Stimulated activated CD8-positive, alpha-beta memory T cell treated with anti-CD3 and anti-CD28 coated beads, Interleukin-4, amount 100 ng/mL, for 1 hour (primary cell): ENCODE results near the gene SYCP3.
"Not testable (repeated sequence)": the region's sequence is repeated elsewhere in the genome, so short reads cannot be mapped to it uniquely, and the experiment has no call there.

Experiments
- DNase-seq, 2 donors: peaks; one replicate each; pipeline ENCODE4 v3.0.0-alpha.2; 2020; ENCODE audit warnings: low read depth in 2 of 2, low spot score in 1 of 2

SYCP3 gene

DNA sequence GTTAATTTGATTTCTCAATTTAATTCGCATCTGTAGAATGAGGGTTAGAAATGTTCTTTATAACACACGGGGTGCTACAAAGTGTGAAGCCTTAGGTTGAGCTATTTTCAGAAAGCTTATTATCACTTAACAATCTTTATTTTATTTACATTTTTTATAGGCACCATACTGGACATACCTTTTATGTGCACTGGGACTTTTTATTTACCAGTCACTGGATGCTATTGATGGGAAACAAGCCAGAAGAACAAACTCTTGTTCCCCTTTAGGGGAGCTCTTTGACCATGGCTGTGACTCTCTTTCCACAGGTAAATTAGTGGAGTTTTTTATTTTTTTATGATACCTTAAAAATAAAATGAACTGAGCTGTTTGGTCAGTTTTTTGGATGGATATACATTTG lies 25.3 kb downstream of the SYCP3 start:
- DNase-seq: no peak

- DNase-seq: no peak
Observed at GRCh38 chr12:101713059-101713682, 26.1 kb downstream of the SYCP3 start.

- DNase-seq: no peak
Observed at GRCh38 chr12:101710288-101710687, 29.0 kb downstream of the SYCP3 start.

DNA sequence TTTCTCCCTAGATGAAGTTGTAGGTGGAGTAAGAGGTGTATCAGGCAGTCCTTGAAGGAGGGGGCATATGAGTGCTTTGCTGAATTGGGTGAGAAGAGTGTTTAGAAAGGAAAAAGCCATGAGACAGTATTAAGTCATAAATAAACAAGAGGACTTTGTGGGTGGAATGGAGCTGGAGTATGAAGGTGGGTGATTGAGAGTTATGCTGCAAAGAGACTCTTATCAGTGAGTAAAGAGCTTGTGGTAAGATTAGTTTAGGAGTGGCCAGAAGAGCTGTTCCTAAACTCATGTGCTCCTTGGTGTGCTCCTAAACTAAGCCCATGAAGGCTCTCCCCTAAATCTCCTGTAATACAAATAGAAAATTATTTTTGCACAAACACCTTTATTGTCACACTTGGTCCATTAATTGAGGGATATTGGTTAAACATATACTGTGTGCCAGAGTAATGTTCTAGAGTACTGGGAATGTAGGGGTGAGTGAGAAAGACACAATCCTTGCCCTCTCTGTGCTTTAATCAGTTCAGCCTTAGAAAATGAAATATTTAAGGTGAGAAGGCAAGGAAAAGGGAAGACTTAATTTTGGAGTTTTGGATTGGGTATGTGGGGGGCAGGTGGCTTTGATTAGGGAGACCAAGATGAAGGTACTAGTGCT lies 32.0 kb downstream of the SYCP3 start:
- no peak for DNase-seq

- DNase-seq: no peak
Observed at GRCh38 chr12:101706403-101706802, 32.9 kb downstream of the SYCP3 start.

DNA sequence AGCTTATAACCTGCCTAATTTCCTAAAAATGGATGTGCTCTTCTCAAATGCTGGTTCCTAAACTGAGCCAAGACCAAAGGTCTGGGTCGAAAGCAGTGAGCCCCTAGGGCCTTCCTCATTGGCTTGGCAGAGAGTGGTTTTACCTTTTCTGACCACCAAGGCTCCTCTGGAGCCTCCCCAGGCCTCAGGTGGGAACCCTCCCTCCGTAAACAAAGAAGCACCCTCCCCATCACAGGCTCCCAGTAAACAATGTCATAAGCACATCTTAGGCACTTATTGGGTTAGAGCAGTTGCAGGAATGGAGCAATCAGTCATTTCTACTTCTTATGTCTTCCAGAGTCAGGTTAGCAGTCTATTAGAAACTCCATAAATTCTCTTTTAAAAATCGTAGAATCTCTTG lies 35.8 kb downstream of the SYCP3 start:
- no peak for DNase-seq

DNA sequence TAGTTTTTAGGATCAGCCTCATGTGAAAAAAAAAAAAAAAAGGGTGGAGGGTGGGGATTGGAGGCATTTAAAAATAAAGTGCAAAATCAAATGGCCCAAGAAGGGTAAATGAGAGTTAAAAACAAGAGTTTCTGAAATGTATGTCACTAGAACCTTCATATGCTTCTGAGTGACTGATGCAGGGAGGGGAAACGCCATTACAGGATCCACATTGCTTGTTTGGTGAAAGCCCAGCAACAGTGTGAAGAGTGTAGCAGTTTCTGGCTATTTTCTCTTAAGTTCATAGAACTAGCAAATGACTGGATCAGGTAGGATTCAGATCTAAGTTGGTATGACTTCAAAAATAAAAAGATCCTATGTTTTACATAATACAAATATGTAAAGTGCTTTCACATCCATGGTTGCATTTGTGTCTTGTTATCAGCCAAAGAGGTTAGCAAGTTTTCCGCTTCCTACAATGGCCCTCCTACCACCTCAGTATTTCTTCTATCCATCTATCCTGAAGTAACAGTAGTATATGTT lies 38.9 kb downstream of the SYCP3 start:
- no peak for DNase-seq

GRCh38 chr12:101698800-101699347 lies 40.4 kb downstream of the SYCP3 start:
- DNase-seq: no peak

DNA sequence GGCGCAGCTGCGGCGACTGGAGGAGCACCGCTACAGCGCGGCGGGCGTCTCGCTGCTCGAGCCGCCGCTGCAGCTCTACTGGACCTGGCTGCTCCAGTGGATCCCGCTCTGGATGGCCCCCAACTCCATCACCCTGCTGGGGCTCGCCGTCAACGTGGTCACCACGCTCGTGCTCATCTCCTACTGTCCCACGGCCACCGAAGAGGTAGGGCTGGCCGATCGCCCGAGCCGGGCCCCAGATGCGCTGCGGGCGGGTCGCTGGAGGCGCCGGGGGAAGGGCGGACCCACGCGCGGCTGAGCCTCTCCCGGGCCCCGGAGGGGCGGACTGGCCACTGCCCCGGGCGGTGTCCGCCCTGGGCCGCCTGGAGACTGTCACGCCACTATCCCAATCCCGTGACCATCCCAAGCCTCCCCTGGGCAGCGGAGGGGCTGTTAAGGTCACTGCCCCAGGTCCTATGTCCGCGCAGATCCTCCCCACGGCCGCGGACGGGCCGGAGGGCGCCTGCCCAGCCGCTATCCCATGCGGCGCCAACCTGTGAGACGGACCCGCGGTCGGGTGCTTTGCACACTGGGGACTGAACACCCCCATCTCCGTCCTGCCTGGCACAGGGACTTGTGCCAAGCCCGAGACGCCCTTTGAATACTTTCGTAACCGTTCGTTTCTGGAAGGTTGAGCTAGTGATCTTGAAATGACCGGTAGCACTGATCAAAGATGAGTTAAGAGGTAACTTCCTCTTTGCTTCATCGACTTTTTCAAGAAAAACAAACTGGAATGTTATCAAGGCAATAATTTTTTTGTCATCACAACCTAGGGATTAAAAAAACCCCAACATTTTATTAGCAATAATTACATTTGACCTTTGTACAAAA lies 41.1 kb downstream of the SYCP3 start:
- no peak for DNase-seq

- peak; percentile 22 to 29 for DNase-seq
Observed at GRCh38 chr12:101697197-101697929, 41.9 kb downstream of the SYCP3 start, which contains the start of gene CHPT1. Gene CHPT1, plus strand, starts transcription at chr12:101697640. Its CDS starts 222 bp downstream, at chr12:101697862.

DNA sequence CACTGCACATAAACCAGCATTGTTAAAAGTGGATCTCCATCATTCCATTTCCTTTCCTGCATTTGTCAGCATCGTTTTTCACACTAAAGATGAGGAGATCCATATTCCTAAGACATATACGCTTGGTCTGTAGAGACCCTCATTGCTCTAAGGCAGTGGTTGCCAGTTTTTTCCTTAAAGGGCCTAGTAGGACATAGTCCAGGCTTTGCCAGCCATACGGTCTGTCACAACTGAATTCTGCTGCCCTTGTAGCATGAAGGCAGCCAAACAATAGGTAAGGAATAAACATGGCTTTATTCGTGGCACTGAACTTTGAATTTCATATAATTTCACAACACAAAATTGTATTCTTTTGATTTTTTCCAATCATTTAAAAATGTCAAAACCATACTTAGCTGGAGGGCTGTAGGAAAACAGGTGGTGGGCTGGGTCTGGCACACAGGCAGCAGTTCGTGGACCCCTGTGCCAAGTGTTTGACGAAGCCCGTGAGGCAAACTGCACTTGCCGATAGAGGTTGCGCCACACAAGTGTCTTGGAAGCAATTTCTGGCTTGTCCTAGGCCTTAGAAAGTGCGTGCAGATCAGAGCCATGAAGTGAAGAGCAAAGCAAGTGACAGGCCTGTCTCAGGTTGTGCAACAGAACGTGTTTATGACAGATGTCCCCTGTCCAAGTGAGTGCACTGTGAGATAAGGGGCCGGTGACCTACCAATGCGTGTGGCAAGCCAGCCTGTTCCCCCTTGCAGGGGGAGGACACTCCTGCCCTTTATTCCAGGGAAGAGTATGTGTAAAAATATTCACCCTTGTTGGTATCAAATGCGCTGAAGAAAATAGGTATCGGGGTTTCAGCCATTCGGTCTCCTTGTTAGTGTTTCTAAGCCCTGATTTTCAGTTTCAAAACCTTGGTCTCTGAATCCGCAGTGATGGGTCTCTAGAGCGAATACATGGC lies 42.7 kb downstream of the SYCP3 start:
- no peak for DNase-seq

GRCh38 chr12:101695706-101696105 lies 43.6 kb downstream of the SYCP3 start:
- no peak for DNase-seq

GRCh38 chr12:101694986-101695385 lies 44.3 kb downstream of the SYCP3 start:
- no peak for DNase-seq

- DNase-seq: no peak
Observed at GRCh38 chr12:101694297-101694848, 44.9 kb downstream of the SYCP3 start.

GRCh38 chr12:101691503-101692096 lies 47.7 kb downstream of the SYCP3 start:
- no peak for DNase-seq

- no peak for DNase-seq
Observed at GRCh38 chr12:101690544-101691098, 48.6 kb downstream of the SYCP3 start.

DNA sequence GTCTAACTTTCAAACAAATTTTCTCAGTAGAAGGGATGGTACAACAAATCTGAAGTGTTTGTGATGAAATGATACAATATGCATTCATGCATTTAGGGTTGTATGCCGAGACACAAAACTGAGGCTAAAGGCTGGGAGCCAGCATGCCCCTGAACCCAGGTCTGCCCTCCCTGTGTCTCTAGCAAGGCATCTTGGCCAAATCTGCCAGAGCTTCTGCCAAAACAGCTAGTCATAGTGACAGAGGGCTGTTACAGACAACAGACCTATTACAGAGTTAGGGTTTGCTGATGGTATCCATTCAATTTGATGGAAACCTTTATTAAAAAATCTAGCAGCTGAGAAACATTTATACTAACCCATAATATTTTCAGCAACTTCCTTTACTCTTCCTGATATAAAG lies 53.1 kb downstream of the SYCP3 start:
- DNase-seq: no peak

DNA sequence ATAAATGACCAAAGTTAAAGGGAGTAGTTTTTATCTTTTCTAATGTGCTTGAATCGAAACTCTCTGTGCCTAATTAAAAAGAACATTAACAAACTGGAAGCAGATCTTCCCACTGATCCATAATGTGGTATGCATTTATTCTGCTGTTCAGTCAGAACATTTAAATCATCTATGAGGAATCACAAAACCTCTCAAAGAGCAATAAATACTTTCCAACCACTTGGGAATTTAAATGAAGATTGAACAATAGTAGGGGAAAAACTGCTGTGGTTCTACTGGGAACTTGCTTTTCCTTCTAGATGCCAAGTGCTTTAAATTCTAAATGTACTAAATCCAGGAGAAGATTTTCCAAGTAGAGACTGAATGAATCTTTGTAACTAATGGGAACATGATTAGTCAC lies 54.2 kb downstream of the SYCP3 start:
- no peak for DNase-seq

DNA sequence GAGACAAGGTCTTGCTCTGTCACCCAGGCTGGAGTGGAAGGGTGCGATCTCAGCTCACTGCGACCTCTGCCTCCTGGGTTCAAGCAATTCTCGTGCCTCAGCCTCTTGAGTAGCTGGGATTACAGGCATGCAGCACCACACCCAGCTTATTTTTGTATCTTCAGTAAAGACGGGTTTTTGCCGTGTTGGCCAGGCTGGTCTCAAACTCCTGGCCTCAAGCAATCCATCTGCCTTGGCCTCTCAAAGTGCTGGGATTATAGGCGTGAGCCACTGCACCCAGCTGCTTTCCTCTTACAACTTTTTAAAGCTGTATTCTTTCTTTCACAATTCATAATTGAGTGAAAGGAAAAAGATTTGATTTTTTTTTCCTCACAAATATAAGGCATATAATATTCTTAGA lies 57.6 kb downstream of the SYCP3 start:
- DNase-seq: not testable (repeated sequence)
